GM06990 (cell line): ENCODE results near the gene KICS2.

Experiments used
- DNase-seq: peaks from one replicate; pipeline ENCODE4 v3.0.0-alpha.2; 2011; ENCODE audit not compliant: insufficient read length; ENCODE audit errors: extremely low read depth
- H3K27me3 ChIP-seq: replicated peaks from 2 replicates; pipeline ENCODE4 v1.6.0; 2011; ENCODE audit warnings: low read length; ENCODE audit not compliant: control insufficient read depth, insufficient read depth
- H3K36me3 ChIP-seq: 2 replicates; pipeline ENCODE4 v1.5.1; 2011; ENCODE audit warnings: low read length; ENCODE audit not compliant: control insufficient read depth, insufficient read depth
- H3K4me3 ChIP-seq: replicated peaks from 2 replicates; pipeline ENCODE4 v1.5.1; 2011; ENCODE audit warnings: low read depth, mild to moderate bottlenecking, control low read depth, low read length
- CTCF ChIP-seq: IDR thresholded peaks from 2 replicates; pipeline ENCODE4 v1.5.1; 2011; ENCODE audit warnings: low read length, control low read depth, mild to moderate bottlenecking, inconsistent platforms; ENCODE audit not compliant: insufficient read depth, poor library complexity, severe bottlenecking

The KICS2 gene

GRCh38 chr12:64180951-64181350 lies 41.1 kb downstream of the KICS2 start:
- no peak for DNase-seq
- no peak for TF ChIP-seq CTCF
- Histone ChIP-seq H3K27me3 (no peaks in the 10 kb centered on the region), H3K36me3 (no peaks in the 10 kb centered on the region), H3K4me3 (no peak overlapping the region)

- no peaks in the 10 kb centered on the region for H3K36me3 ChIP-seq
- H3K4me3 ChIP-seq: no peak overlapping the region
- DNase-seq: no peak
- TF ChIP-seq CTCF: no peak
- no peaks in the 10 kb centered on the region for H3K27me3 ChIP-seq
Measured at GRCh38 chr12:64178122-64178521, 44.0 kb downstream of the KICS2 start.

GRCh38 chr12:64177001-64177400 lies 45.1 kb downstream of the KICS2 start:
- DNase-seq: no peak
- no peaks in the 10 kb centered on the region for H3K27me3 ChIP-seq
- H3K4me3 ChIP-seq: no peak overlapping the region
- H3K36me3 ChIP-seq: no peaks in the 10 kb centered on the region
- TF ChIP-seq CTCF: no peak

GRCh38 chr12:64175254-64175945 lies 46.7 kb downstream of the KICS2 start:
- no peak for DNase-seq
- Histone ChIP-seq H3K4me3 (no peak overlapping the region), H3K27me3 (no peaks in the 10 kb centered on the region), H3K36me3 (no peaks in the 10 kb centered on the region)
- no peak for TF ChIP-seq CTCF

- no peak for DNase-seq
- H3K27me3 ChIP-seq: no peaks in the 10 kb centered on the region
- no peak for TF ChIP-seq CTCF
- no peaks in the 10 kb centered on the region for H3K36me3 ChIP-seq
- no peak overlapping the region for H3K4me3 ChIP-seq
Measured at GRCh38 chr12:64173456-64173855, 48.6 kb downstream of the KICS2 start.
